HCT116 (cell line): ENCODE data around the gene PRSS53. TPM values are rescaled to one million over a fixed set of nuclear protein-coding genes. Genes with fewer than 3 reads are reported as not detected.

Experiments
- ATAC-seq: fragments of 200-7000 bp; cut with Tn5 transposase; 2 replicates; pipeline ENCODE4 v1.9.1; 2020; ENCODE audit warnings: mild to moderate bottlenecking, moderate library complexity
- BruUV-seq: library from RNA; stranded (reverse); fragments of 400-500 nt; replicated peaks from 2 replicates; lab custom pipeline; 2021; lab: Mats Ljungman, UMichigan
- CTCF ChIA-PET: fragments of 300-600 bp; sonication (Branson Sonifier 250); formaldehyde crosslinking; loops from one replicate; lab custom pipeline; 2021; ENCODE audit warnings: antibody characterized with exemption; lab: Charles Lee
- POLR2A ChIA-PET: fragments of 300-600, 350-600 bp; sonication (Branson Sonifier 250); formaldehyde crosslinking; loops from one replicate; lab custom pipeline; 2021; ENCODE audit warnings: antibody characterized with exemption; lab: Charles Lee
- RAD21 ChIA-PET, 2 experiments: fragments of 300-600 bp; sonication (Branson Sonifier 250); formaldehyde crosslinking; loops; one replicate each; lab custom pipeline; 2023; ENCODE audit warnings: low total read pairs in 2 of 2; ENCODE audit not compliant: uncharacterized antibody in 2 of 2, unreplicated experiment in 2 of 2, low non-redundant PET in 1 of 2; lab: Charles Lee
- DNase-seq: peaks from one replicate; pipeline ENCODE4 v3.0.0-alpha.2; 2010; ENCODE audit warnings: low read depth, low spot score
- H2AFZ ChIP-seq: fragments of 200-600 bp; shearing (Covaris generic), sonication (generic); 2 replicates; pipeline ENCODE4 v1.6.1; 2017; ENCODE audit warnings: low read depth, mixed run types, mixed read lengths, antibody characterized with exemption, low read length; ENCODE audit not compliant: poor library complexity, severe bottlenecking
- H3K27ac ChIP-seq: 2 replicates; pipeline ENCODE4 v1.5.1; 2012; ENCODE audit warnings: low read depth, low read length
- H3K27me3 ChIP-seq: fragments of 200-600 bp; sonication (generic); 2 replicates; pipeline ENCODE4 v1.6.1; 2016; ENCODE audit warnings: mixed run types, low read length, mixed read lengths; ENCODE audit not compliant: insufficient read depth
- H3K36me3 ChIP-seq, 2 experiments: fragments of 200-500 bp in 1 of 2; fragments of 200-600 bp in 1 of 2; sonication (Bioruptor generic) in 1 of 2; sonication (generic) in 1 of 2; 2 replicates each; pipeline versions ENCODE4 v1.5.1 to v1.6.1; 2014 to 2016; ENCODE audit warnings: low read length in 2 of 2, inconsistent platforms in 1 of 2, mixed read lengths in 1 of 2, mixed run types in 1 of 2; ENCODE audit not compliant: insufficient read depth in 2 of 2, control insufficient read depth in 1 of 2
- H3K4me1 ChIP-seq, 2 experiments: fragments of 200-600 bp in 1 of 2; sonication (generic) in 1 of 2; 2 replicates each; pipeline versions ENCODE4 v1.5.1 to v1.6.1; 2012 to 2017; ENCODE audit warnings: low read length in 2 of 2, inconsistent platforms in 1 of 2, mild to moderate bottlenecking in 1 of 2, mixed read lengths in 1 of 2, mixed run types in 1 of 2, moderate library complexity in 1 of 2; ENCODE audit not compliant: insufficient read depth in 2 of 2, control insufficient read depth in 1 of 2
- H3K4me2 ChIP-seq: fragments of 200-600 bp; sonication (generic); 2 replicates; pipeline ENCODE4 v1.6.1; 2017; ENCODE audit warnings: mixed run types, low read length, mixed read lengths
- H3K4me3 ChIP-seq, 2 experiments: fragments of 200-600 bp in 1 of 2; sonication (generic) in 1 of 2; replicated peaks in 1 of 2; 2 replicates each; pipeline ENCODE4 v1.5.1; 2011 to 2016; ENCODE audit warnings: low read length in 2 of 2, control low read depth in 1 of 2, low read depth in 1 of 2, mild to moderate bottlenecking in 1 of 2, mixed read lengths in 1 of 2, mixed run types in 1 of 2
- H3K79me2 ChIP-seq: fragments of 200-600 bp; sonication (generic); 2 replicates; pipeline ENCODE4 v1.6.1; 2017; ENCODE audit warnings: mild to moderate bottlenecking, mixed run types, low read length, moderate library complexity, mixed read lengths; ENCODE audit not compliant: insufficient read depth
- H3K9ac ChIP-seq: fragments of 200-600 bp; sonication (generic); 2 replicates; pipeline ENCODE4 v1.6.1; 2016; ENCODE audit warnings: low read length, mixed read lengths
- H3K9me2 ChIP-seq: fragments of 200-600 bp; sonication (generic), shearing (Covaris generic); 2 replicates; pipeline ENCODE4 v1.6.1; 2017; ENCODE audit warnings: mixed run types, mild to moderate bottlenecking, moderate library complexity; ENCODE audit not compliant: insufficient read depth
- H3K9me3 ChIP-seq, 2 experiments: fragments of 200-500 bp in 1 of 2; fragments of 200-600 bp in 1 of 2; sonication (Bioruptor generic) in 1 of 2; sonication (generic) in 1 of 2; 2 replicates each; pipeline ENCODE4 v1.6.1; 2014 to 2017; ENCODE audit warnings: low read length in 2 of 2, mixed read lengths in 2 of 2, inconsistent platforms in 1 of 2, low read depth in 1 of 2, mild to moderate bottlenecking in 1 of 2, mixed run types in 1 of 2, moderate library complexity in 1 of 2; ENCODE audit not compliant: control insufficient read depth in 1 of 2, insufficient read depth in 1 of 2
- H4K20me1 ChIP-seq: fragments of 200-600 bp; sonication (generic), shearing (Covaris generic); 2 replicates; pipeline ENCODE4 v1.6.1; 2017; ENCODE audit warnings: mixed run types, mild to moderate bottlenecking, moderate library complexity; ENCODE audit not compliant: insufficient read depth
- CBX3 ChIP-seq: IDR thresholded peaks from 2 replicates; pipeline ENCODE4 v1.6.1; 2012; ENCODE audit warnings: low read depth
- EGR1 ChIP-seq: IDR thresholded peaks from 2 replicates; pipeline ENCODE4 v1.6.1; 2012; ENCODE audit warnings: low read depth
- POLR2A ChIP-seq: IDR thresholded peaks from 2 replicates; pipeline ENCODE4 v1.7.0; 2011; ENCODE audit warnings: borderline replicate concordance; ENCODE audit not compliant: insufficient read depth, insufficient read length; ENCODE audit errors: extremely low read depth
- RAD21 ChIP-seq: IDR thresholded peaks from 2 replicates; pipeline ENCODE4 v1.6.1; 2012; ENCODE audit warnings: low read depth, mild to moderate bottlenecking
- SP1 ChIP-seq: IDR thresholded peaks from 2 replicates; pipeline ENCODE4 v1.6.1; 2012; ENCODE audit warnings: low read depth
- SRF ChIP-seq: IDR thresholded peaks from 2 replicates; pipeline ENCODE4 v1.6.1; 2012; ENCODE audit warnings: low read depth
- TCF7L2 ChIP-seq: IDR thresholded peaks from 2 replicates; pipeline ENCODE4 v1.7.0; 2011; ENCODE audit warnings: borderline replicate concordance, inconsistent platforms; ENCODE audit not compliant: insufficient read depth, insufficient read length; ENCODE audit errors: extremely low read depth
- intact Hi-C: fragments of 100-400 bp; cut with micrococcal nuclease; formaldehyde crosslinking; loops from 2 replicates; pipeline ENCODE4 v1.10.0; 2022
- total RNA-seq: library from RNA; stranded (reverse); gene quantifications from one replicate; pipeline ENCODE4 v1.2.1, GENCODE V29; 2021; ENCODE audit not compliant: unreplicated experiment
- TF ChIP-seq, protein P1 (sequence below): IDR thresholded peaks from 2 replicates; pipeline ENCODE4 v1.6.1; 2011; ENCODE audit warnings: mild to moderate bottlenecking, low read length, moderate library complexity; ENCODE audit not compliant: insufficient replicate concordance; ENCODE audit errors: extremely low read depth
- TF ChIP-seq, protein P2 (sequence below): IDR thresholded peaks from 2 replicates; pipeline ENCODE4 v1.6.1; 2012
- TF ChIP-seq, protein P3 (sequence below): IDR thresholded peaks from 2 replicates; pipeline ENCODE4 v1.6.1; 2012; ENCODE audit warnings: low read depth
- TF ChIP-seq, protein P4 (sequence below): IDR thresholded peaks from 2 replicates; pipeline ENCODE4 v1.6.1; 2012
- TF ChIP-seq, protein P5 (sequence below), 3 experiments: fragments of 200-600 bp in 1 of 3; sonication (generic) in 1 of 3; IDR thresholded peaks in 2 of 3; conservative IDR thresholded peaks in 1 of 3; 2 replicates each; pipeline ENCODE4 v1.5.1; 2012 to 2017; ENCODE audit warnings: low read depth in 2 of 3, low read length in 2 of 3, antibody characterized with exemption in 1 of 3, borderline replicate concordance in 1 of 3, control low read depth in 1 of 3, mild to moderate bottlenecking in 1 of 3, mixed read lengths in 1 of 3, mixed run types in 1 of 3, moderate library complexity in 1 of 3; ENCODE audit not compliant: insufficient read depth in 1 of 3

The PRSS53 gene
- total RNA-seq, 1 experiment from 2014 or later: 11.6 TPM

DNA sequence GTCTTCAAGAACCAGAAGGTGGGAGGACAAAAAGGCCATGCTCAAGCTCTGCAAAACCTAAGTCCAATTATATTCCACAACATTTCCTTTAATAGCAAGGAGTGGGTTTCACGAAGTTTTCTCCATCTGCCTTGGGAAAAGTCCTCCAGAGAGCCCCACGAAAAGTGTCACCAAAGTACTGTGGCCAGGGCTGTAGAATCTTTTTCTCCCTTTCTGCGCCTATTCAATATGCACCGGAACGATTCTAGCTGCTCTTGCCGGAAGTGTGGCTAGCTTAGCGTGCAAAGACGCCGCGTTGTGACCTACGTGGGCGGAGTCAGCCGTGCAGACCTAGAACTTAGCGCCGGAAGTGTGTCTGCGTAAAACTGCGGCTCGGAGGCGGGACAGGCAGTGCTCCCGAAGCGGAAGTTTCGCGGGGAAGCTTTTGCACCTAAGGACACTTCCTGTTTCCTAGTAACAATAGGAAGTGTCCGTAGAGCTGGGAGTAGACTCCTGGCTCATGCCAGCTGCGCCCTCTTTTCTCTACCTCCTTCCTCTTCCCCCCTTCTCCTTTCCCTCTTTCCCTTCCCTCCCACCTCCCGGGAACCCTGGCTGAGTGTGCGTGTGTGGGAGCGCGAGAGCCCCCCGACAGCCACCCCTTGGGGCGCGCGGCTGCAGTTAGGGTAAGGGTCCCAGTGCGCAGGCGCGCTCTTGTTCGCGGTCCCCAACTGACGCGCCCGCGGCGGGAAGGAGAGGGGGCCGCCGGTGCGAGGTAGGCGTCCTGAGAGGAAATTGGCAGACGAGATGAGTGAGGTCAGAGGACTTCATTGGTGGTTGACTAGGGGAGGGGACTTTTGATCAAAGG is 14.6 kb downstream of the PRSS53 start, which contains the start of the genes ZNF646 and ZNF668 (continued):
- TF ChIP-seq, protein P1, sequence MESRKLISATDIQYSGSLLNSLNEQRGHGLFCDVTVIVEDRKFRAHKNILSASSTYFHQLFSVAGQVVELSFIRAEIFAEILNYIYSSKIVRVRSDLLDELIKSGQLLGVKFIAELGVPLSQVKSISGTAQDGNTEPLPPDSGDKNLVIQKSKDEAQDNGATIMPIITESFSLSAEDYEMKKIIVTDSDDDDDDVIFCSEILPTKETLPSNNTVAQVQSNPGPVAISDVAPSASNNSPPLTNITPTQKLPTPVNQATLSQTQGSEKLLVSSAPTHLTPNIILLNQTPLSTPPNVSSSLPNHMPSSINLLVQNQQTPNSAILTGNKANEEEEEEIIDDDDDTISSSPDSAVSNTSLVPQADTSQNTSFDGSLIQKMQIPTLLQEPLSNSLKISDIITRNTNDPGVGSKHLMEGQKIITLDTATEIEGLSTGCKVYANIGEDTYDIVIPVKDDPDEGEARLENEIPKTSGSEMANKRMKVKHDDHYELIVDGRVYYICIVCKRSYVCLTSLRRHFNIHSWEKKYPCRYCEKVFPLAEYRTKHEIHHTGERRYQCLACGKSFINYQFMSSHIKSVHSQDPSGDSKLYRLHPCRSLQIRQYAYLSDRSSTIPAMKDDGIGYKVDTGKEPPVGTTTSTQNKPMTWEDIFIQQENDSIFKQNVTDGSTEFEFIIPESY: no peak
- peak; percentile 82 for TF ChIP-seq TCF7L2

DNA sequence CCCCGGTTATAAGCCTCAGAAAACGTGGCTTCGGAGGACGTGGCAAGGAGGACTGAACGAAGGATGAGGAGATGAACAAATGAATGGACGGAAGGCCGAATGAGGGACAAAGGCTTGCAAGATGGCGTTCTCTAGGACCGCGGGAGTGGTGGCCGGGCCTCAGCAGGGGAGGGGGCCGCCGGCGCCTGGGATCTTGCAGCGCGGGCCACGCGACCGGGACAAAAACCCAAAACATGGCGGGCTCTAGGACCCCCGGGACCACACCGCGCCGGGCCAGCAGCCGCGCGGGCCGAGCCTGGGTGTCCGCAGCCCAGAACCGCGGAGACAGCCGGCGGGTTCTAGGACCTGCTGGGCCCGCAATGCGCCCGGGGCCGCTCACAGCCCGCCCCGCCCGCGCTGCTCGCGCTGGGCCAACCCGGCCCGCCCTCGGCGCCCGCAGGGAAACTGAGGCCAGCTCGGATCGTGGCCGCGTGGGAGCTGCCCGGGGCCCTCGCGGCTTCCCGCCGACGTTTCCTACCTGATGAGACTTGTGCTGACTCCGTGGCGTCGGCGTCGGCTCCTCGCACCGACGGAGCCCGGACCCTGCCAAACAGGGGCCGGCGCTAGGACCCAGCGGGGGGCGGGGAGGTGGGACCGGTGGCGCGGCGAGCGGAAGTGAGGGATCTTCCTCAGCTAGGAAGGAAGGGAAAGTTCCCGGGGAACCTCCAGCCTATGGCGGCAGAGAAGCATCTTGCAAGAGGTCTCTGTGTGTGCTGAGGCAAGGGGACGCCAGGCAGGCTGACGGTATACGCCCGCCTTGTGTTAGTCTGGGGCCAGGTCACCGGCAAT is 15.4 kb downstream of the PRSS53 start:
- H4K20me1 ChIP-seq: no peaks in the 10 kb centered on the region
- ATAC-seq (peak; percentile 69), DNase-seq (peak; percentile 82)
- RAD21 ChIA-PET: interaction anchor here (0.8 to 1.5 kb wide), 4 partner anchors 44 to 91 kb away, joined by 3 to 7 read pairs (median 4); partner anchors contain the start of genes HSD3B7 (in 1 of the 2) and KAT8 (in 1 of the 2)
- POLR2A ChIA-PET: interaction anchor here (1.0 to 1.6 kb wide), 11 partner anchors 18 to 141 kb away, joined by 3 to 8 read pairs (median 4); partner anchors contain the start of genes HSD3B7, KAT8, STX4 and TRIM72
- H3K4me2 ChIP-seq: peak overlapping the region; percentile 97
- H3K27ac ChIP-seq: peak overlapping the region; percentile 100
- peak overlapping the region; percentile 87 to 99 for H3K4me3 ChIP-seq
- BruUV-seq: no TSS peak
- intact Hi-C loops: loop anchor here (1.0 to 10.0 kb wide), 5 partner anchors 21 to 381 kb away; partner anchors contain the start of genes ARMC5, PRSS8, STX4 and VKORC1
- H3K4me1 ChIP-seq: peaks cover 8 to 18% of the 10 kb centered on the region in 2 experiments; a peak in 3 of 4 replicates
- H3K9me2 ChIP-seq: no peaks in the 10 kb centered on the region
- H3K36me3 ChIP-seq: peaks cover 11 to 23% of the 10 kb centered on the region in 2 experiments; a peak in 3 of 4 replicates
- H2AFZ ChIP-seq: no peak overlapping the region
- peak overlapping the region; percentile 95 for H3K9ac ChIP-seq
- no peaks in the 10 kb centered on the region for H3K27me3 ChIP-seq
- no peaks in the 10 kb centered on the region for H3K9me3 ChIP-seq
- CTCF ChIA-PET: interaction anchor here (0.5 to 1.2 kb wide), 8 partner anchors 19 to 796 kb away, joined by 3 to 7 read pairs (median 4); partner anchors contain the start of genes HSD3B7 and ZNF843
- H3K79me2 ChIP-seq: peaks cover 79% of the 10 kb centered on the region
- TF ChIP-seq EGR1 (no peak), SP1 (peak; percentile 80), SRF (no peak), CBX3 (no peak), POLR2A (peak; percentile 42), RAD21 (no peak)
- TF ChIP-seq, protein P2, sequence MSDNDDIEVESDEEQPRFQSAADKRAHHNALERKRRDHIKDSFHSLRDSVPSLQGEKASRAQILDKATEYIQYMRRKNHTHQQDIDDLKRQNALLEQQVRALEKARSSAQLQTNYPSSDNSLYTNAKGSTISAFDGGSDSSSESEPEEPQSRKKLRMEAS: no peak
- TF ChIP-seq, protein P3, sequence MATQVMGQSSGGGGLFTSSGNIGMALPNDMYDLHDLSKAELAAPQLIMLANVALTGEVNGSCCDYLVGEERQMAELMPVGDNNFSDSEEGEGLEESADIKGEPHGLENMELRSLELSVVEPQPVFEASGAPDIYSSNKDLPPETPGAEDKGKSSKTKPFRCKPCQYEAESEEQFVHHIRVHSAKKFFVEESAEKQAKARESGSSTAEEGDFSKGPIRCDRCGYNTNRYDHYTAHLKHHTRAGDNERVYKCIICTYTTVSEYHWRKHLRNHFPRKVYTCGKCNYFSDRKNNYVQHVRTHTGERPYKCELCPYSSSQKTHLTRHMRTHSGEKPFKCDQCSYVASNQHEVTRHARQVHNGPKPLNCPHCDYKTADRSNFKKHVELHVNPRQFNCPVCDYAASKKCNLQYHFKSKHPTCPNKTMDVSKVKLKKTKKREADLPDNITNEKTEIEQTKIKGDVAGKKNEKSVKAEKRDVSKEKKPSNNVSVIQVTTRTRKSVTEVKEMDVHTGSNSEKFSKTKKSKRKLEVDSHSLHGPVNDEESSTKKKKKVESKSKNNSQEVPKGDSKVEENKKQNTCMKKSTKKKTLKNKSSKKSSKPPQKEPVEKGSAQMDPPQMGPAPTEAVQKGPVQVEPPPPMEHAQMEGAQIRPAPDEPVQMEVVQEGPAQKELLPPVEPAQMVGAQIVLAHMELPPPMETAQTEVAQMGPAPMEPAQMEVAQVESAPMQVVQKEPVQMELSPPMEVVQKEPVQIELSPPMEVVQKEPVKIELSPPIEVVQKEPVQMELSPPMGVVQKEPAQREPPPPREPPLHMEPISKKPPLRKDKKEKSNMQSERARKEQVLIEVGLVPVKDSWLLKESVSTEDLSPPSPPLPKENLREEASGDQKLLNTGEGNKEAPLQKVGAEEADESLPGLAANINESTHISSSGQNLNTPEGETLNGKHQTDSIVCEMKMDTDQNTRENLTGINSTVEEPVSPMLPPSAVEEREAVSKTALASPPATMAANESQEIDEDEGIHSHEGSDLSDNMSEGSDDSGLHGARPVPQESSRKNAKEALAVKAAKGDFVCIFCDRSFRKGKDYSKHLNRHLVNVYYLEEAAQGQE: no peak
- TF ChIP-seq, protein P4, sequence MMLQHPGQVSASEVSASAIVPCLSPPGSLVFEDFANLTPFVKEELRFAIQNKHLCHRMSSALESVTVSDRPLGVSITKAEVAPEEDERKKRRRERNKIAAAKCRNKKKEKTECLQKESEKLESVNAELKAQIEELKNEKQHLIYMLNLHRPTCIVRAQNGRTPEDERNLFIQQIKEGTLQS: no peak
- TF ChIP-seq, protein P5, sequence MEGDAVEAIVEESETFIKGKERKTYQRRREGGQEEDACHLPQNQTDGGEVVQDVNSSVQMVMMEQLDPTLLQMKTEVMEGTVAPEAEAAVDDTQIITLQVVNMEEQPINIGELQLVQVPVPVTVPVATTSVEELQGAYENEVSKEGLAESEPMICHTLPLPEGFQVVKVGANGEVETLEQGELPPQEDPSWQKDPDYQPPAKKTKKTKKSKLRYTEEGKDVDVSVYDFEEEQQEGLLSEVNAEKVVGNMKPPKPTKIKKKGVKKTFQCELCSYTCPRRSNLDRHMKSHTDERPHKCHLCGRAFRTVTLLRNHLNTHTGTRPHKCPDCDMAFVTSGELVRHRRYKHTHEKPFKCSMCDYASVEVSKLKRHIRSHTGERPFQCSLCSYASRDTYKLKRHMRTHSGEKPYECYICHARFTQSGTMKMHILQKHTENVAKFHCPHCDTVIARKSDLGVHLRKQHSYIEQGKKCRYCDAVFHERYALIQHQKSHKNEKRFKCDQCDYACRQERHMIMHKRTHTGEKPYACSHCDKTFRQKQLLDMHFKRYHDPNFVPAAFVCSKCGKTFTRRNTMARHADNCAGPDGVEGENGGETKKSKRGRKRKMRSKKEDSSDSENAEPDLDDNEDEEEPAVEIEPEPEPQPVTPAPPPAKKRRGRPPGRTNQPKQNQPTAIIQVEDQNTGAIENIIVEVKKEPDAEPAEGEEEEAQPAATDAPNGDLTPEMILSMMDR (IDR thresholded peaks at IDR 0.05 in 2 of 3, conservative IDR thresholded peaks at IDR 0.05 in 1 of 3; ENCODE audit: borderline replicate concordance in 1 of 3, insufficient read depth in 1 of 3, low read depth in 2 of 3, low read length in 2 of 3): no peak
